AG04449 (cell line): Measurements from ENCODE around the gene RAD23A.

Experiments
- CTCF ChIA-PET: fragments of 350-600 bp; formaldehyde crosslinking; extraction: SDS; loops from one replicate; lab custom pipeline; 2021; ENCODE audit warnings: antibody characterized with exemption; lab: Yijun Ruan, JAX
- POLR2A ChIA-PET: fragments of 400-600, 350-600 bp; formaldehyde crosslinking; extraction: SDS; loops from one replicate; lab custom pipeline; 2020; ENCODE audit warnings: antibody characterized with exemption, inconsistent platforms; lab: Yijun Ruan, JAX
- DNase-seq: peaks from one replicate; pipeline ENCODE4 v3.0.0-alpha.2; 2010; ENCODE audit warnings: low read depth, low spot score
- H3K4me3 ChIP-seq: 2 replicates; pipeline ENCODE4 v1.5.1; 2011; ENCODE audit warnings: low read depth, mild to moderate bottlenecking, control low read depth, low read length
- CTCF ChIP-seq: IDR thresholded peaks from one replicate; pipeline ENCODE4 v1.5.1; 2011; ENCODE audit warnings: mild to moderate bottlenecking, moderate library complexity, low read length, control low read depth, inconsistent platforms; ENCODE audit not compliant: insufficient read depth; ENCODE audit errors: missing control alignments

Gene RAD23A

GRCh38 chr19:12979974-12980373 lies 34.3 kb downstream of the RAD23A start:
- POLR2A ChIA-PET, result no interaction called here

GRCh38 chr19:12982648-12983047 lies 37.0 kb downstream of the RAD23A start:
- ChIA-PET CTCF (interaction anchor here (0.6 to 14.7 kb wide), 14 partner anchors 10 to 280 kb away, joined by 3 to 573 read pairs (median 4); no protein-coding TSS in a partner anchor), POLR2A (no interaction called here)
- H3K4me3 ChIP-seq, result no peak overlapping the region
- TF ChIP-seq CTCF, result no peak
- no peak for DNase-seq

More at GRCh38 chr19:12979974-12980373, 34.3 kb downstream of the RAD23A start:
- no peak overlapping the region for H3K4me3 ChIP-seq
- TF ChIP-seq CTCF, result no peak
- CTCF ChIA-PET, result interaction anchor here (0.8 to 14.7 kb wide), 9 partner anchors 14 to 285 kb away, joined by 3 to 573 read pairs (median 17); partner anchors contain the start of genes IER2, LYL1 and STX10
- DNase-seq, result no peak

GRCh38 chr19:12983091-12983490 lies 37.4 kb downstream of the RAD23A start:
- ChIA-PET CTCF (interaction anchor here (0.6 to 14.7 kb wide), 16 partner anchors 9 to 295 kb away, joined by 3 to 573 read pairs (median 4); no protein-coding TSS in a partner anchor), POLR2A (no interaction called here)
- no peak for DNase-seq
- H3K4me3 ChIP-seq, result peak overlapping the region; percentile 52
- TF ChIP-seq CTCF, result no peak

- ChIA-PET POLR2A (no interaction called here), CTCF (interaction anchor here (0.6 to 14.7 kb wide), 19 partner anchors 9 to 294 kb away, joined by 3 to 573 read pairs (median 5); no protein-coding TSS in a partner anchor)
- no peak for DNase-seq
- H3K4me3 ChIP-seq, result peak overlapping the region; percentile 52
- peak; percentile 87 for TF ChIP-seq CTCF
Measured at GRCh38 chr19:12983542-12984142, 38.0 kb downstream of the RAD23A start.

GRCh38 chr19:12984143-12984627 lies 38.5 kb downstream of the RAD23A start:
- TF ChIP-seq CTCF, result no peak
- H3K4me3 ChIP-seq, result no peak overlapping the region
- DNase-seq, result no peak
- POLR2A ChIA-PET, result no interaction called here
- CTCF ChIA-PET, result interaction anchor here (0.6 to 14.7 kb wide), 16 partner anchors 8 to 135 kb away, joined by 3 to 573 read pairs (median 4); no protein-coding TSS in a partner anchor

GRCh38 chr19:12984683-12985048 lies 39.0 kb downstream of the RAD23A start:
- no peak for TF ChIP-seq CTCF
- DNase-seq, result no peak
- H3K4me3 ChIP-seq, result no peak overlapping the region
- CTCF ChIA-PET, result interaction anchor here (1.0 to 14.7 kb wide), 13 partner anchors 8 to 120 kb away, joined by 3 to 573 read pairs (median 5); no protein-coding TSS in a partner anchor
- POLR2A ChIA-PET, result no interaction called here
